HepG2 (cell line): ENCODE data around the gene TWF1. TPM values are rescaled to one million over a fixed set of nuclear protein-coding genes. Genes with fewer than 3 reads are reported as not detected.

Experiments
- ARNTL ChIP-seq: sonication (generic); formaldehyde crosslinking; IDR thresholded peaks from 2 replicates; pipeline ENCODE4 v1.4.0; 2020; ENCODE audit warnings: mild to moderate bottlenecking, missing genetic modification reagents
- BORCS8-MEF2B ChIP-seq: sonication (generic); formaldehyde crosslinking; IDR thresholded peaks from 2 replicates; pipeline ENCODE4 v1.8.0; 2022; ENCODE audit warnings: mild to moderate bottlenecking, missing genetic modification reagents
- CSRNP1 ChIP-seq: sonication (generic); formaldehyde crosslinking; IDR thresholded peaks from 2 replicates; pipeline ENCODE4 v1.8.1; 2023; ENCODE audit warnings: mild to moderate bottlenecking, missing genetic modification reagents
- KDM4B ChIP-seq: sonication (generic); formaldehyde crosslinking; IDR thresholded peaks from 2 replicates; pipeline ENCODE4 v1.4.0; 2020; ENCODE audit warnings: missing genetic modification reagents
- MED13 ChIP-seq: sonication (generic); formaldehyde crosslinking; IDR thresholded peaks from 2 replicates; pipeline ENCODE4 v1.5.0; 2020; ENCODE audit warnings: missing genetic modification reagents
- MXI1 ChIP-seq: IDR thresholded peaks from 3 replicates; pipeline ENCODE4 v1.6.1; 2012; ENCODE audit warnings: low read depth, low read length, inconsistent platforms, borderline replicate concordance
- NR3C1 ChIP-seq: sonication (generic); formaldehyde crosslinking; IDR thresholded peaks from 2 replicates; pipeline ENCODE4 v1.4.0; 2020; ENCODE audit warnings: missing genetic modification reagents
- PLRG1 ChIP-seq: fragments of 450-650 bp; conservative IDR thresholded peaks from 2 replicates; pipeline ENCODE4 v1.6.1; 2016
- RARA ChIP-seq: IDR thresholded peaks from 2 replicates; pipeline ENCODE4 v1.6.1; 2016; ENCODE audit warnings: missing genetic modification reagents, missing compliant biosample characterization
- RELA ChIP-seq: sonication (generic); formaldehyde crosslinking; IDR thresholded peaks from 2 replicates; pipeline ENCODE4 v1.4.0; 2020; ENCODE audit warnings: missing genetic modification reagents
- REXO4 ChIP-seq: sonication (generic); formaldehyde crosslinking; IDR thresholded peaks from 2 replicates; pipeline ENCODE4 v1.8.0; 2022; ENCODE audit warnings: missing genetic modification reagents, mild to moderate bottlenecking, borderline replicate concordance
- SIN3A ChIP-seq: IDR thresholded peaks from 2 replicates; pipeline ENCODE4 v1.6.1; 2011; ENCODE audit warnings: low read depth, mild to moderate bottlenecking, control low read depth, low read length, borderline replicate concordance
- SP1 ChIP-seq, 2 experiments: fragments of 450-650 bp in 1 of 2; sonication (generic) in 1 of 2; formaldehyde crosslinking in 1 of 2; IDR thresholded peaks; 2 replicates each; pipeline versions ENCODE4 v1.4.0 to v1.6.1; 2016 to 2020; ENCODE audit warnings: missing genetic modification reagents in 1 of 2
- TAF1 ChIP-seq: sonication (generic); formaldehyde crosslinking; IDR thresholded peaks from 2 replicates; pipeline ENCODE4 v1.4.0; 2020; ENCODE audit warnings: missing genetic modification reagents
- ZBTB14 ChIP-seq: sonication (generic); formaldehyde crosslinking; IDR thresholded peaks from 2 replicates; pipeline ENCODE4 v1.4.0; 2020; ENCODE audit warnings: missing genetic modification reagents
- ZEB1 ChIP-seq: IDR thresholded peaks from 2 replicates; pipeline ENCODE4 v1.6.1; 2012; ENCODE audit warnings: mild to moderate bottlenecking, low read depth, inconsistent platforms; ENCODE audit not compliant: insufficient replicate concordance
- ZFP90 ChIP-seq: sonication (generic); formaldehyde crosslinking; IDR thresholded peaks from 2 replicates; pipeline ENCODE4 v1.8.0; 2022; ENCODE audit warnings: missing genetic modification reagents, mild to moderate bottlenecking, inconsistent platforms, borderline replicate concordance
- ZNF10 ChIP-seq: sonication (generic); formaldehyde crosslinking; IDR thresholded peaks from 2 replicates; pipeline ENCODE4 v1.4.0; 2020; ENCODE audit warnings: mild to moderate bottlenecking, low read depth, missing genetic modification reagents, borderline replicate concordance
- ZNF142 ChIP-seq: sonication (generic); formaldehyde crosslinking; IDR thresholded peaks from 2 replicates; pipeline ENCODE4 v1.4.0; 2020; ENCODE audit warnings: missing genetic modification reagents
- ZNF354B ChIP-seq: sonication (generic); formaldehyde crosslinking; IDR thresholded peaks from 2 replicates; pipeline ENCODE4 v1.8.0; 2022; ENCODE audit warnings: mild to moderate bottlenecking, missing genetic modification reagents
- ZNF616 ChIP-seq: sonication (generic); formaldehyde crosslinking; IDR thresholded peaks from 2 replicates; pipeline ENCODE4 v1.5.0; 2020; ENCODE audit warnings: low read depth, mild to moderate bottlenecking, missing genetic modification reagents
- polyA plus RNA-seq, 8 experiments: library from polyadenylated mRNA; depleted of rRNA in 3 of 8; stranded (reverse) in 7 of 8; unstranded in 1 of 8; fragments of >200 nt; fragmentation: Illumina TruSeq in 4 of 8; extraction: Trizol in 4 of 8; gene quantifications; 2 replicates each; pipeline versions ENCODE4 v1.2.1 to v1.2.3, GENCODE V29; 2011 to 2016; ENCODE audit warnings: low read depth in 4 of 8, missing spikeins in 1 of 8, mixed read lengths in 1 of 8; ENCODE audit not compliant: insufficient read depth in 1 of 8
- total RNA-seq, 5 experiments: library from RNA; depleted of rRNA; stranded (reverse); fragments of >200 nt; fragmentation: Illumina TruSeq; extraction: Trizol; gene quantifications; 2 replicates each; pipeline ENCODE4 v1.2.3, GENCODE V29; 2016; ENCODE audit warnings: low read depth in 1 of 5

TWF1 gene
- total and polyA plus RNA-seq, 2 of the 13 experiments (the other 11 are each of a cell fraction or from before 2014, with no cell fraction given): 32.3 to 85.5 TPM

GRCh38 chr12:43805860-43806736 lies at the start of gene TWF1 (continued):
- TF ChIP-seq CSRNP1: peak; percentile 55; the same call in 1 of the 2 replicates
- peak; percentile 73; the same call in 1 of the 2 replicates for TF ChIP-seq SIN3A
- no peak for TF ChIP-seq ZNF616 (CRISPR knock-in tag)
- no peak for TF ChIP-seq ZEB1
- no peak; the same call in 1 of the 2 replicates for TF ChIP-seq RARA
- peak; percentile 83 for TF ChIP-seq TAF1 (CRISPR knock-in tag)
- peak; percentile 28; the same call in 1 of the 2 replicates for TF ChIP-seq ZNF142 (CRISPR knock-in tag)
- no peak for TF ChIP-seq SP1 (IDR thresholded peaks at IDR 0.05)
- peak; percentile 80 for TF ChIP-seq SP1 (CRISPR knock-in tag; IDR thresholded peaks at IDR 0.05)
- TF ChIP-seq ZBTB14: peak; percentile 16; the same call in 1 of the 2 replicates
- TF ChIP-seq NR3C1: no peak
- 0 out of 2 replicates have a peak, but pooled peaks have one; percentile 35 for TF ChIP-seq REXO4 (CRISPR knock-in tag)
- no peak for TF ChIP-seq ZFP90
- TF ChIP-seq ZNF354B: no peak
- peak; percentile 29; the same call in 1 of the 2 replicates for TF ChIP-seq MED13 (CRISPR knock-in tag)
- TF ChIP-seq RELA (CRISPR knock-in tag): 0 out of 2 replicates have a peak, but pooled peaks have one; percentile 34
- TF ChIP-seq KDM4B (CRISPR knock-in tag): no peak
- TF ChIP-seq BORCS8-MEF2B (CRISPR knock-in tag): no peak; the same call in 1 of the 2 replicates
- no peak for TF ChIP-seq PLRG1
- no peak for TF ChIP-seq ZNF10 (CRISPR knock-in tag)
- peak; percentile 60; the same call in 1 of the 3 replicates for TF ChIP-seq MXI1
- no peak for TF ChIP-seq ARNTL
